GM23338 (cell line): ENCODE data around the gene TBC1D21.

Experiments
- CTCF ChIP-seq, 2 experiments: fragments of 200-600 bp in 1 of 2; sonication (generic) in 1 of 2; conservative IDR thresholded peaks; 2 replicates each; pipeline versions ENCODE4 v1.5.1 to v1.6.1; 2016 to 2017; ENCODE audit warnings: antibody characterized with exemption in 2 of 2, low read depth in 2 of 2, mild to moderate bottlenecking in 2 of 2, moderate library complexity in 1 of 2
- ETS1 ChIP-seq: IDR thresholded peaks from 2 replicates; pipeline ENCODE4 v1.6.1; 2016; ENCODE audit warnings: antibody characterized with exemption
- EZH2 ChIP-seq: fragments of 200-600 bp; sonication (generic); IDR thresholded peaks from one replicate; pipeline ENCODE4 v1.8.0; 2017; ENCODE audit warnings: antibody characterized with exemption, mild to moderate bottlenecking, low read depth; ENCODE audit not compliant: unreplicated experiment
- EZH2phosphoT487 ChIP-seq: fragments of 200-600 bp; sonication (generic); IDR thresholded peaks from one replicate; pipeline ENCODE4 v1.8.1; 2018; ENCODE audit warnings: antibody characterized with exemption; ENCODE audit not compliant: unreplicated experiment
- JUNB ChIP-seq: IDR thresholded peaks from one replicate; pipeline ENCODE4 v1.6.1; 2016; ENCODE audit warnings: antibody characterized with exemption; ENCODE audit not compliant: unreplicated experiment
- NANOG ChIP-seq: IDR thresholded peaks from 2 replicates; pipeline ENCODE4 v1.6.1; 2016; ENCODE audit warnings: antibody characterized with exemption, borderline replicate concordance
- POLR2AphosphoS5 ChIP-seq: IDR thresholded peaks from 2 replicates; pipeline ENCODE4 v1.6.1; 2016; ENCODE audit warnings: antibody characterized with exemption, low read depth
- REST ChIP-seq: IDR thresholded peaks from one replicate; pipeline ENCODE4 v1.6.1; 2018; ENCODE audit warnings: antibody characterized with exemption; ENCODE audit not compliant: unreplicated experiment
- STAT1 ChIP-seq: IDR thresholded peaks from one replicate; pipeline ENCODE4 v1.6.1; 2016; ENCODE audit warnings: antibody characterized with exemption; ENCODE audit not compliant: unreplicated experiment
- ZNF114 ChIP-seq: fragments of 250-450 bp; sonication (Bioruptor Pico); IDR thresholded peaks from 2 replicates; pipeline ENCODE4 v1.5.0; 2020; ENCODE audit warnings: mild to moderate bottlenecking, moderate library complexity

GRCh38 chr15:73872346-73872745 lies 1.0 kb upstream of the TBC1D21 start:
- TF ChIP-seq CTCF (conservative IDR thresholded peaks at IDR 0.05; ENCODE audit: low read depth in 2 of 2) (no peak), POLR2AphosphoS5 (no peak), JUNB (no peak), EZH2 (no peak), STAT1 (no peak), EZH2phosphoT487 (no peak), REST (no peak), NANOG (no peak), ETS1 (no peak), ZNF114 (CRISPR knock-in tag) (no peak)
